ENCODE results near the gene MYH16.
"Not testable (repeated sequence)": the region's sequence is repeated elsewhere in the genome, so short reads cannot be mapped to it uniquely, and the experiment has no call there.

The MYH16 gene

GRCh38 chr7:99272476-99273045, at the start of gene MYH16:
TSS of gene MYH16 (plus strand) at chr7:99272839.
- Histone ChIP-seq H3K27ac (ENCODE audit: low read length) (no peak within 1 kb of the TSS), H3K9ac (ENCODE audit: low read length) (no peak within 1 kb of the TSS), H3K9me2 (replicated peaks; ENCODE audit: insufficient read depth, low read length) (no peaks in the 10 kb centered on the region), H3K4me3 (ENCODE audit: low read length) (no peak within 1 kb of the TSS), H4K20me1 (ENCODE audit: insufficient read depth, low read length) (no peaks in the 10 kb centered on the region), H3K9me3 (replicated peaks; ENCODE audit: insufficient read depth, low read length) (no peaks in the 10 kb centered on the region), H3K4me2 (ENCODE audit: low read depth, low read length) (no peak within 1 kb of the TSS), H3F3A (ENCODE audit: insufficient read depth, low read length) (no peaks in the 10 kb centered on the region), H3K27me3 (replicated peaks; ENCODE audit: insufficient read depth, low read length) (no peaks in the 10 kb centered on the region), H3K4me1 (ENCODE audit: low read length) (peaks cover 3% of the 10 kb centered on the region; the same call in 1 of the 2 replicates), H3K79me2 (ENCODE audit: low read length) (no peaks in the 10 kb centered on the region), H2AFZ (ENCODE audit: low read length) (no peak within 1 kb of the TSS), H3K36me3 (replicated peaks; ENCODE audit: insufficient read depth, low read length) (no peaks in the 10 kb centered on the region)
- TF ChIP-seq EZH2 (optimal IDR thresholded peaks at IDR 0.05; ENCODE audit: low read depth, low read length) (no peak), CTCF (IDR thresholded peaks at IDR 0.05; ENCODE audit: low read length) (no peak), EZH2phosphoT487 (IDR thresholded peaks at IDR 0.05; ENCODE audit: low read length) (no peak)
- no peak for DNase-seq

DNA sequence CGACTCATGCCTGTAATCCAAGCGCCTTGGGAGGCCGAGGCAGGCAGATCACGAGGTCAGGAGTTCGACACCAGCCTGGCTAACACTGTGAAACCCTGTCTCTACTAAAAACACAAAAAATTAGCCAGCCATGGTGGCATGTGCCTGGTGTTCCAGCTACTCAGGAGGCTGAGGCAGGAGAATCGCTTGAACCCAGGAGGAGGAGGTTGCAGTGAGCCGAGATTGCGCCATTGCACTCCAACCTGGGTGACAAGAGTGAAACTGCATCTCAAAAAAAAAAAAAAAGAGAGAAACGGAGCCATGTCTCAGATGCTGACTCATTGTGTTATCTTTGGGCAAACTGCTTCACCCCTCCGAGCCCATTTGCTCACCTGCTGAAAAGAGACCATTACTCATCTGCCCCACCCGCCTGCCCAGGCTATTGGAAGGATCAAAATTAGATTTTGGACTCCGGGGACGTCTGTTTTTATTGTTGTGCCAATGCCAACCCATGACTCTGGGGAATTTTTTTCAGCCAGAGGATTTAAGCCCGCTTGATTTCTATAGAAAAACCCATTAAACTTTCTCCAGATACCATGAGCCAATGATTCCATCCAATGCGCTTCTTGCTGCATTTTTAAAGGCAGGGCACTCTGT, 48.3 kb upstream of the MYH16 start:
- H3K4me2 ChIP-seq (ENCODE audit: low read depth, low read length): peak overlapping the region; percentile 49; the same call in 1 of the 2 replicates
- H4K20me1 ChIP-seq (ENCODE audit: insufficient read depth, low read length); H3K36me3 ChIP-seq (replicated peaks; ENCODE audit: insufficient read depth, low read length); H3K4me3 ChIP-seq (ENCODE audit: low read length); H3K9me2 ChIP-seq (replicated peaks; ENCODE audit: insufficient read depth, low read length); H3K9me3 ChIP-seq (replicated peaks; ENCODE audit: insufficient read depth, low read length); H3K4me1 ChIP-seq (ENCODE audit: low read length); H3F3A ChIP-seq (ENCODE audit: insufficient read depth, low read length); H3K27me3 ChIP-seq (replicated peaks; ENCODE audit: insufficient read depth, low read length); H2AFZ ChIP-seq (ENCODE audit: low read length); H3K79me2 ChIP-seq (ENCODE audit: low read length); DNase-seq; H3K27ac ChIP-seq (ENCODE audit: low read length); H3K9ac ChIP-seq (ENCODE audit: low read length): not testable (repeated sequence)

DNA sequence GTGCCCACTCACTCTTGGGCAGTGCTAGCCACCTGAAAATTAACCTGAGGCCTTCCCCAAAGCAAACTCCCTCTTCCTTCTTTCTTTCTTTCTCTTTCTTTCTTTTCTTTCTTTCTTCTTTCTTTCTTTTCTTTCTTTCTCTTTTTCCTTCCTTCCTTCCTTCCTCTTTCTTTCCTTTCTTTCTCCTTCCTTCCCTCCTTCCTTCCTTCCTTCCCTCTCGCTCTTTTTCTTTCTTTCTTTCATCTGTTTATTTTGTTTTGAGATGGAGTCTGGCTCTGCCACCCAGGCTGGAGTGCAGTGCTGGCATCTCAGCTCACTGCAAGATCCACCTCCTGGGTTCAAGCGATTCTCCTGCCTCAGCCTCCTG, 47.8 kb upstream of the MYH16 start:
- H3K27ac ChIP-seq (ENCODE audit: low read length): no peak overlapping the region

More for the DNA sequence above, 47.8 kb upstream of the MYH16 start:
- Histone ChIP-seq H3K27me3 (replicated peaks; ENCODE audit: insufficient read depth, low read length) (no peaks in the 10 kb centered on the region), H3K79me2 (ENCODE audit: low read length) (no peaks in the 10 kb centered on the region), H2AFZ (ENCODE audit: low read length) (no peak overlapping the region), H3K9ac (ENCODE audit: low read length) (no peak overlapping the region), H3F3A (ENCODE audit: insufficient read depth, low read length) (no peaks in the 10 kb centered on the region), H4K20me1 (ENCODE audit: insufficient read depth, low read length) (no peaks in the 10 kb centered on the region), H3K9me2 (replicated peaks; ENCODE audit: insufficient read depth, low read length) (no peaks in the 10 kb centered on the region), H3K4me3 (ENCODE audit: low read length) (no peak overlapping the region), H3K9me3 (replicated peaks; ENCODE audit: insufficient read depth, low read length) (no peaks in the 10 kb centered on the region), H3K36me3 (replicated peaks; ENCODE audit: insufficient read depth, low read length) (no peaks in the 10 kb centered on the region), H3K4me2 (ENCODE audit: low read depth, low read length) (no peak overlapping the region), H3K4me1 (ENCODE audit: low read length) (no peaks in the 10 kb centered on the region; the same call in 1 of the 2 replicates)
- DNase-seq: no peak
- TF ChIP-seq EZH2 (optimal IDR thresholded peaks at IDR 0.05; ENCODE audit: low read depth, low read length) (no peak), CTCF (IDR thresholded peaks at IDR 0.05; ENCODE audit: low read length) (no peak), EZH2phosphoT487 (IDR thresholded peaks at IDR 0.05; ENCODE audit: low read length) (no peak)
